GM23338 (cell line): ENCODE results near the gene ESPNL. TPM values are rescaled to one million over a fixed set of nuclear protein-coding genes. Genes with fewer than 3 reads are reported as not detected.

Source experiments
- ATAC-seq: fragments of 200-7000 bp; cut with Tn5 transposase; 3 replicates; pipeline ENCODE4 v1.9.1; 2020
- DNase-seq: peaks from one replicate; pipeline ENCODE4 v3.0.0-alpha.2; 2015; ENCODE audit warnings: low spot score
- H2AFZ ChIP-seq: fragments of 200-600 bp; sonication (generic); 2 replicates; pipeline ENCODE4 v1.8.0; 2016; ENCODE audit warnings: antibody characterized with exemption, mild to moderate bottlenecking, moderate library complexity
- H3F3A ChIP-seq: fragments of 200-600 bp; sonication (generic); replicated peaks from 2 replicates; pipeline ENCODE4 v1.8.0; 2017; ENCODE audit warnings: antibody characterized with exemption, mixed run types, low read depth
- H3K27ac ChIP-seq: fragments of 200-600 bp; sonication (generic); 2 replicates; pipeline ENCODE4 v1.6.1; 2016; ENCODE audit warnings: low read depth
- H3K27me3 ChIP-seq: fragments of 200-600 bp; sonication (generic); 2 replicates; pipeline ENCODE4 v1.8.0; 2016; ENCODE audit warnings: mild to moderate bottlenecking, mixed run types, moderate library complexity; ENCODE audit not compliant: insufficient read depth
- H3K36me3 ChIP-seq: fragments of 200-600 bp; sonication (generic); 2 replicates; pipeline ENCODE4 v1.8.0; 2016; ENCODE audit warnings: mild to moderate bottlenecking; ENCODE audit not compliant: insufficient read depth
- H3K4me1 ChIP-seq: fragments of 200-600 bp; sonication (generic); 2 replicates; pipeline ENCODE4 v1.8.0; 2016; ENCODE audit warnings: mild to moderate bottlenecking, moderate library complexity; ENCODE audit not compliant: insufficient read depth
- H3K4me2 ChIP-seq: fragments of 200-600 bp; sonication (generic); 2 replicates; pipeline ENCODE4 v1.7.1; 2017; ENCODE audit warnings: mixed run types
- H3K4me3 ChIP-seq: fragments of 200-600 bp; sonication (generic); 2 replicates; pipeline ENCODE4 v1.6.1; 2016; ENCODE audit warnings: mixed run types
- H3K79me2 ChIP-seq: fragments of 200-600 bp; sonication (generic); replicated peaks from 2 replicates; pipeline ENCODE4 v1.8.0; 2017; ENCODE audit warnings: mild to moderate bottlenecking; ENCODE audit not compliant: insufficient read depth
- H3K9me2 ChIP-seq: fragments of 200-600 bp; sonication (generic); 2 replicates; pipeline ENCODE4 v1.8.0; 2017; ENCODE audit not compliant: insufficient read depth
- H4K20me1 ChIP-seq: fragments of 200-600 bp; sonication (generic); replicated peaks from 2 replicates; pipeline ENCODE4 v1.8.0; 2017; ENCODE audit warnings: mild to moderate bottlenecking; ENCODE audit not compliant: insufficient read depth
- H3K27ac Mint-ChIP-seq: 2 replicates; pipeline ENCODE4 v1.8.0; 2020; ENCODE audit warnings: inconsistent platforms, mild to moderate bottlenecking, moderate library complexity, mixed read lengths
- H3K27me3 Mint-ChIP-seq: 3 replicates; pipeline ENCODE4 v1.8.0; 2022; ENCODE audit warnings: low read depth, mild to moderate bottlenecking, moderate library complexity, mixed read lengths, inconsistent platforms; ENCODE audit not compliant: insufficient read depth, poor library complexity
- H3K36me3 Mint-ChIP-seq: 3 replicates; pipeline ENCODE4 v1.8.0; 2021; ENCODE audit warnings: low read depth, mild to moderate bottlenecking, inconsistent platforms, moderate library complexity, mixed read lengths
- H3K4me1 Mint-ChIP-seq: 3 replicates; pipeline ENCODE4 v1.8.0; 2020; ENCODE audit warnings: mild to moderate bottlenecking, inconsistent platforms, mixed read lengths
- H3K4me3 Mint-ChIP-seq: 3 replicates; pipeline ENCODE4 v1.8.0; 2021; ENCODE audit warnings: moderate library complexity, mild to moderate bottlenecking, inconsistent platforms, mixed read lengths
- H3K9me3 Mint-ChIP-seq: 3 replicates; pipeline ENCODE4 v1.8.0; 2020; ENCODE audit warnings: moderate library complexity, mild to moderate bottlenecking, inconsistent platforms, mixed read lengths
- CREB1 ChIP-seq: fragments of 250-450 bp; sonication (Bioruptor Pico); IDR thresholded peaks from 2 replicates; pipeline ENCODE4 v1.5.0; 2020; ENCODE audit warnings: low read depth, mild to moderate bottlenecking, moderate library complexity
- ETS1 ChIP-seq: IDR thresholded peaks from 2 replicates; pipeline ENCODE4 v1.6.1; 2016; ENCODE audit warnings: antibody characterized with exemption
- EZH2 ChIP-seq: fragments of 200-600 bp; sonication (generic); IDR thresholded peaks from one replicate; pipeline ENCODE4 v1.8.0; 2017; ENCODE audit warnings: antibody characterized with exemption, mild to moderate bottlenecking, low read depth; ENCODE audit not compliant: unreplicated experiment
- EZH2phosphoT487 ChIP-seq: fragments of 200-600 bp; sonication (generic); IDR thresholded peaks from one replicate; pipeline ENCODE4 v1.8.1; 2018; ENCODE audit warnings: antibody characterized with exemption; ENCODE audit not compliant: unreplicated experiment
- JUNB ChIP-seq: IDR thresholded peaks from one replicate; pipeline ENCODE4 v1.6.1; 2016; ENCODE audit warnings: antibody characterized with exemption; ENCODE audit not compliant: unreplicated experiment
- NANOG ChIP-seq: IDR thresholded peaks from 2 replicates; pipeline ENCODE4 v1.6.1; 2016; ENCODE audit warnings: antibody characterized with exemption, borderline replicate concordance
- POLR2AphosphoS5 ChIP-seq: IDR thresholded peaks from 2 replicates; pipeline ENCODE4 v1.6.1; 2016; ENCODE audit warnings: antibody characterized with exemption, low read depth
- REST ChIP-seq: IDR thresholded peaks from one replicate; pipeline ENCODE4 v1.6.1; 2018; ENCODE audit warnings: antibody characterized with exemption; ENCODE audit not compliant: unreplicated experiment
- STAT1 ChIP-seq: IDR thresholded peaks from one replicate; pipeline ENCODE4 v1.6.1; 2016; ENCODE audit warnings: antibody characterized with exemption; ENCODE audit not compliant: unreplicated experiment
- ZNF114 ChIP-seq: fragments of 250-450 bp; sonication (Bioruptor Pico); IDR thresholded peaks from 2 replicates; pipeline ENCODE4 v1.5.0; 2020; ENCODE audit warnings: mild to moderate bottlenecking, moderate library complexity
- ZNF331 ChIP-seq: fragments of 250-450 bp; sonication (Bioruptor Pico); IDR thresholded peaks from 2 replicates; pipeline ENCODE4 v1.5.0; 2020; ENCODE audit warnings: low read depth, mild to moderate bottlenecking, moderate library complexity
- polyA plus RNA-seq: library from polyadenylated mRNA; unstranded; fragments of >200 nt; fragmentation: Nextera tagmentation; extraction: Ambion mirVana; gene quantifications from 2 replicates; pipeline ENCODE4 v1.2.1, GENCODE V29; 2016
- total RNA-seq: library from RNA; depleted of rRNA; stranded (reverse); fragments of >200 nt; shearing (Covaris generic); gene quantifications from 2 replicates; pipeline ENCODE4 v1.2.3, GENCODE V29; 2014
- TF ChIP-seq, protein P1 (sequence below): fragments of 250-450 bp; sonication (Bioruptor Pico); IDR thresholded peaks from 2 replicates; pipeline ENCODE4 v1.5.0; 2020; ENCODE audit warnings: mild to moderate bottlenecking, moderate library complexity
- TF ChIP-seq, protein P2 (sequence below), 2 experiments: fragments of 200-600 bp in 1 of 2; sonication (generic) in 1 of 2; conservative IDR thresholded peaks; 2 replicates each; pipeline versions ENCODE4 v1.5.1 to v1.6.1; 2016 to 2017; ENCODE audit warnings: antibody characterized with exemption in 2 of 2, low read depth in 2 of 2, mild to moderate bottlenecking in 2 of 2, moderate library complexity in 1 of 2

ESPNL gene
- total and polyA plus RNA-seq, 2 experiments from 2014 or later, result 0.44 to 3.1 TPM

GRCh38 chr2:238063414-238064189 lies 36.5 kb upstream of the ESPNL start:
- Histone ChIP-seq H3F3A (0 out of 2 replicates have a peak, but pooled peaks cover 7% of the 10 kb centered on the region), H3K4me3 (no peak overlapping the region), H4K20me1 (peaks cover 13% of the 10 kb centered on the region; the same call in 1 of the 2 replicates), H3K27ac (no peak overlapping the region), H2AFZ (no peak overlapping the region), H3K79me2 (peaks cover 78% of the 10 kb centered on the region), H3K4me2 (no peak overlapping the region; the same call in 1 of the 2 replicates), H3K4me1 (peaks cover 19% of the 10 kb centered on the region), H3K36me3 (peaks cover 22% of the 10 kb centered on the region), H3K9me2 (no peaks in the 10 kb centered on the region), H3K27me3 (no peaks in the 10 kb centered on the region)
- peak overlapping the region; percentile 12; the same call in 1 of the 2 replicates for H3K27ac Mint-ChIP-seq
- no peak for TF ChIP-seq ETS1
- no peak for TF ChIP-seq POLR2AphosphoS5
- no peak for TF ChIP-seq CREB1
- no peak for TF ChIP-seq NANOG
- no peak for TF ChIP-seq REST
- no peak for TF ChIP-seq ZNF331 (CRISPR knock-in tag)
- TF ChIP-seq ZNF114 (CRISPR knock-in tag), result no peak
- TF ChIP-seq, protein P1, sequence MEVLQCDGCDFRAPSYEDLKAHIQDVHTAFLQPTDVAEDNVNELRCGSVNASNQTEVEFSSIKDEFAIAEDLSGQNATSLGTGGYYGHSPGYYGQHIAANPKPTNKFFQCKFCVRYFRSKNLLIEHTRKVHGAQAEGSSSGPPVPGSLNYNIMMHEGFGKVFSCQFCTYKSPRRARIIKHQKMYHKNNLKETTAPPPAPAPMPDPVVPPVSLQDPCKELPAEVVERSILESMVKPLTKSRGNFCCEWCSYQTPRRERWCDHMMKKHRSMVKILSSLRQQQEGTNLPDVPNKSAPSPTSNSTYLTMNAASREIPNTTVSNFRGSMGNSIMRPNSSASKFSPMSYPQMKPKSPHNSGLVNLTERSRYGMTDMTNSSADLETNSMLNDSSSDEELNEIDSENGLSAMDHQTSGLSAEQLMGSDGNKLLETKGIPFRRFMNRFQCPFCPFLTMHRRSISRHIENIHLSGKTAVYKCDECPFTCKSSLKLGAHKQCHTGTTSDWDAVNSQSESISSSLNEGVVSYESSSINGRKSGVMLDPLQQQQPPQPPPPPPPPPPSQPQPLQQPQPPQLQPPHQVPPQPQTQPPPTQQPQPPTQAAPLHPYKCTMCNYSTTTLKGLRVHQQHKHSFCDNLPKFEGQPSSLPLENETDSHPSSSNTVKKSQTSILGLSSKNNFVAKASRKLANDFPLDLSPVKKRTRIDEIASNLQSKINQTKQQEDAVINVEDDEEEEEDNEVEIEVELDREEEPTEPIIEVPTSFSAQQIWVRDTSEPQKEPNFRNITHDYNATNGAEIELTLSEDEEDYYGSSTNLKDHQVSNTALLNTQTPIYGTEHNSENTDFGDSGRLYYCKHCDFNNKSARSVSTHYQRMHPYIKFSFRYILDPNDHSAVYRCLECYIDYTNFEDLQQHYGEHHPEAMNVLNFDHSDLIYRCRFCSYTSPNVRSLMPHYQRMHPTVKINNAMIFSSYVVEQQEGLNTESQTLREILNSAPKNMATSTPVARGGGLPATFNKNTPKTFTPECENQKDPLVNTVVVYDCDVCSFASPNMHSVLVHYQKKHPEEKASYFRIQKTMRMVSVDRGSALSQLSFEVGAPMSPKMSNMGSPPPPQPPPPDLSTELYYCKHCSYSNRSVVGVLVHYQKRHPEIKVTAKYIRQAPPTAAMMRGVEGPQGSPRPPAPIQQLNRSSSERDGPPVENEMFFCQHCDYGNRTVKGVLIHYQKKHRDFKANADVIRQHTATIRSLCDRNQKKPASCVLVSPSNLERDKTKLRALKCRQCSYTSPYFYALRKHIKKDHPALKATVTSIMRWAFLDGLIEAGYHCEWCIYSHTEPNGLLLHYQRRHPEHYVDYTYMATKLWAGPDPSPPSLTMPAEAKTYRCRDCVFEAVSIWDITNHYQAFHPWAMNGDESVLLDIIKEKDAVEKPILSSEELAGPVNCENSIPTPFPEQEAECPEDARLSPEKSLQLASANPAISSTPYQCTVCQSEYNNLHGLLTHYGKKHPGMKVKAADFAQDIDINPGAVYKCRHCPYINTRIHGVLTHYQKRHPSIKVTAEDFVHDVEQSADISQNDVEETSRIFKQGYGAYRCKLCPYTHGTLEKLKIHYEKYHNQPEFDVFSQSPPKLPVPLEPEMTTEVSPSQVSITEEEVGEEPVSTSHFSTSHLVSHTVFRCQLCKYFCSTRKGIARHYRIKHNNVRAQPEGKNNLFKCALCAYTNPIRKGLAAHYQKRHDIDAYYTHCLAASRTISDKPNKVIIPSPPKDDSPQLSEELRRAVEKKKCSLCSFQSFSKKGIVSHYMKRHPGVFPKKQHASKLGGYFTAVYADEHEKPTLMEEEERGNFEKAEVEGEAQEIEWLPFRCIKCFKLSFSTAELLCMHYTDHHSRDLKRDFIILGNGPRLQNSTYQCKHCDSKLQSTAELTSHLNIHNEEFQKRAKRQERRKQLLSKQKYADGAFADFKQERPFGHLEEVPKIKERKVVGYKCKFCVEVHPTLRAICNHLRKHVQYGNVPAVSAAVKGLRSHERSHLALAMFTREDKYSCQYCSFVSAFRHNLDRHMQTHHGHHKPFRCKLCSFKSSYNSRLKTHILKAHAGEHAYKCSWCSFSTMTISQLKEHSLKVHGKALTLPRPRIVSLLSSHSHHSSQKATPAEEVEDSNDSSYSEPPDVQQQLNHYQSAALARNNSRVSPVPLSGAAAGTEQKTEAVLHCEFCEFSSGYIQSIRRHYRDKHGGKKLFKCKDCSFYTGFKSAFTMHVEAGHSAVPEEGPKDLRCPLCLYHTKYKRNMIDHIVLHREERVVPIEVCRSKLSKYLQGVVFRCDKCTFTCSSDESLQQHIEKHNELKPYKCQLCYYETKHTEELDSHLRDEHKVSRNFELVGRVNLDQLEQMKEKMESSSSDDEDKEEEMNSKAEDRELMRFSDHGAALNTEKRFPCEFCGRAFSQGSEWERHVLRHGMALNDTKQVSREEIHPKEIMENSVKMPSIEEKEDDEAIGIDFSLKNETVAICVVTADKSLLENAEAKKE, result no peak
- no peak for TF ChIP-seq EZH2
- no peak for TF ChIP-seq EZH2phosphoT487
- no peak for TF ChIP-seq JUNB
- TF ChIP-seq, protein P2, sequence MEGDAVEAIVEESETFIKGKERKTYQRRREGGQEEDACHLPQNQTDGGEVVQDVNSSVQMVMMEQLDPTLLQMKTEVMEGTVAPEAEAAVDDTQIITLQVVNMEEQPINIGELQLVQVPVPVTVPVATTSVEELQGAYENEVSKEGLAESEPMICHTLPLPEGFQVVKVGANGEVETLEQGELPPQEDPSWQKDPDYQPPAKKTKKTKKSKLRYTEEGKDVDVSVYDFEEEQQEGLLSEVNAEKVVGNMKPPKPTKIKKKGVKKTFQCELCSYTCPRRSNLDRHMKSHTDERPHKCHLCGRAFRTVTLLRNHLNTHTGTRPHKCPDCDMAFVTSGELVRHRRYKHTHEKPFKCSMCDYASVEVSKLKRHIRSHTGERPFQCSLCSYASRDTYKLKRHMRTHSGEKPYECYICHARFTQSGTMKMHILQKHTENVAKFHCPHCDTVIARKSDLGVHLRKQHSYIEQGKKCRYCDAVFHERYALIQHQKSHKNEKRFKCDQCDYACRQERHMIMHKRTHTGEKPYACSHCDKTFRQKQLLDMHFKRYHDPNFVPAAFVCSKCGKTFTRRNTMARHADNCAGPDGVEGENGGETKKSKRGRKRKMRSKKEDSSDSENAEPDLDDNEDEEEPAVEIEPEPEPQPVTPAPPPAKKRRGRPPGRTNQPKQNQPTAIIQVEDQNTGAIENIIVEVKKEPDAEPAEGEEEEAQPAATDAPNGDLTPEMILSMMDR (conservative IDR thresholded peaks at IDR 0.05; ENCODE audit: low read depth in 2 of 2), result no peak
- no peak for TF ChIP-seq STAT1
- no peak for ATAC-seq
- H3K4me3 Mint-ChIP-seq, result peak overlapping the region; percentile 85; the same call in 1 of the 3 replicates
- DNase-seq, result no peak
- H3K9me3 Mint-ChIP-seq, result peaks cover 9% of the 10 kb centered on the region
- peaks cover 62% of the 10 kb centered on the region for H3K36me3 Mint-ChIP-seq
- peaks cover 25% of the 10 kb centered on the region for H3K4me1 Mint-ChIP-seq
- H3K27me3 Mint-ChIP-seq, result peaks cover 8% of the 10 kb centered on the region
